ENCODE results near the gene CAPN1. TPM values are rescaled to one million over a fixed set of nuclear protein-coding genes. Genes with fewer than 3 reads are reported as not detected.

Gene CAPN1
- total and polyA plus RNA-seq, 9 of the 15 experiments (the other 6 are each of a cell fraction or from before 2014, with no cell fraction given) = 3.5 to 199 (median 61.6) TPM

GRCh38 chr11:65169164-65169641 lies 12.5 kb upstream of the CAPN1 start (continued):
- TF ChIP-seq TBL1XR1 (IDR thresholded peaks at IDR 0.05; ENCODE audit: low read length in 2 of 2) = peak in 1 of 2 experiments; percentile 65; a peak in 1 of 4 replicates
- TF ChIP-seq SNRNP70 (optimal IDR thresholded peaks at IDR 0.05; ENCODE audit: low read depth, low read length) = no peak
- TF ChIP-seq ID3 (CRISPR knock-in tag; IDR thresholded peaks at IDR 0.05) = no peak
- peak; percentile 29; the same call in 1 of the 2 replicates for TF ChIP-seq ID3 (tag; IDR thresholded peaks at IDR 0.05)
- peak; percentile 70 for TF ChIP-seq NFIC (IDR thresholded peaks at IDR 0.05)
- no peak; the same call in 1 of the 2 replicates for TF ChIP-seq RAD51 (IDR thresholded peaks at IDR 0.05; ENCODE audit: borderline replicate concordance, low read depth)
- 0 out of 2 replicates have a peak, but pooled peaks have one; percentile 19 for TF ChIP-seq ZBTB40 (IDR thresholded peaks at IDR 0.05)
- TF ChIP-seq ZBTB40 (CRISPR knock-in tag; IDR thresholded peaks at IDR 0.05) = no peak
- peak; percentile 33; the same call in 1 of the 2 replicates for TF ChIP-seq HDGF (IDR thresholded peaks at IDR 0.05)
- TF ChIP-seq ZNF589 (CRISPR knock-in tag; IDR thresholded peaks at IDR 0.05; ENCODE audit: low read depth) = peak; percentile 73
- TF ChIP-seq NR2C1 (IDR thresholded peaks at IDR 0.05) = no peak
- peak; percentile 21; the same call in 1 of the 2 replicates for TF ChIP-seq NR2C1 (tag; IDR thresholded peaks at IDR 0.05)
- TF ChIP-seq AFF4 (CRISPR knock-in tag; IDR thresholded peaks at IDR 0.05) = 0 out of 2 replicates have a peak, but pooled peaks have one; percentile 8
- TF ChIP-seq PKNOX1 (IDR thresholded peaks at IDR 0.05) = peak; percentile 70
- peak; percentile 35 for TF ChIP-seq MEIS2 (IDR thresholded peaks at IDR 0.05; ENCODE audit: partially characterized antibody)

Measured in K562 (cell line).